ENCODE results near the gene COMT. TPM values are rescaled to one million over a fixed set of nuclear protein-coding genes. Genes with fewer than 3 reads are reported as not detected.

COMT gene
- total RNA-seq, 2 experiments from 2014 or later: 11.3 to 11.4 TPM

GRCh38 chr22:19917389-19918138, 24.0 kb upstream of the COMT start:
- H3K4me3 ChIP-seq (ENCODE audit: low read length): no peak overlapping the region
- H3K4me1 ChIP-seq (ENCODE audit: insufficient read depth, low read length): no peaks in the 10 kb centered on the region
- peaks cover 4% of the 10 kb centered on the region for H3K4me1 Mint-ChIP-seq (ENCODE audit: low read depth)
- TF ChIP-seq CTCF (IDR thresholded peaks at IDR 0.05): no peak
- no peak overlapping the region for H3K4me3 Mint-ChIP-seq
- no peaks in the 10 kb centered on the region for H3K27me3 ChIP-seq (ENCODE audit: control insufficient read depth in 1 of 2, insufficient read depth in 2 of 2, low read length in 2 of 2)
- H3K9me3 Mint-ChIP-seq: no peaks in the 10 kb centered on the region
- no peaks in the 10 kb centered on the region for H3K27me3 Mint-ChIP-seq
- intact Hi-C loops (cut with DNase I, micrococcal nuclease): no loop called here
- ATAC-seq (ENCODE audit: poor library complexity) (no peak), DNase-seq (no peak)
- H3K36me3 ChIP-seq (ENCODE audit: insufficient read depth, low read length): peaks cover 57% of the 10 kb centered on the region
- peaks cover 0 to 5% of the 10 kb centered on the region in 2 experiments for H3K9me3 ChIP-seq (ENCODE audit: control insufficient read depth in 1 of 2, insufficient read depth in 1 of 2, low read length in 2 of 2)
- H3K27ac ChIP-seq (ENCODE audit: low read depth in 1 of 2, low read length in 2 of 2): no peak overlapping the region
- no peak overlapping the region for H3K27ac Mint-ChIP-seq
- peaks cover 53% of the 10 kb centered on the region for H3K36me3 Mint-ChIP-seq (ENCODE audit: low read depth)
- ChIA-PET POLR2A (no interaction called here), CTCF (interaction anchor here (1.9 kb wide), 1 partner anchor 187 kb away, joined by 7 read pairs; no protein-coding TSS in a partner anchor)

DNA sequence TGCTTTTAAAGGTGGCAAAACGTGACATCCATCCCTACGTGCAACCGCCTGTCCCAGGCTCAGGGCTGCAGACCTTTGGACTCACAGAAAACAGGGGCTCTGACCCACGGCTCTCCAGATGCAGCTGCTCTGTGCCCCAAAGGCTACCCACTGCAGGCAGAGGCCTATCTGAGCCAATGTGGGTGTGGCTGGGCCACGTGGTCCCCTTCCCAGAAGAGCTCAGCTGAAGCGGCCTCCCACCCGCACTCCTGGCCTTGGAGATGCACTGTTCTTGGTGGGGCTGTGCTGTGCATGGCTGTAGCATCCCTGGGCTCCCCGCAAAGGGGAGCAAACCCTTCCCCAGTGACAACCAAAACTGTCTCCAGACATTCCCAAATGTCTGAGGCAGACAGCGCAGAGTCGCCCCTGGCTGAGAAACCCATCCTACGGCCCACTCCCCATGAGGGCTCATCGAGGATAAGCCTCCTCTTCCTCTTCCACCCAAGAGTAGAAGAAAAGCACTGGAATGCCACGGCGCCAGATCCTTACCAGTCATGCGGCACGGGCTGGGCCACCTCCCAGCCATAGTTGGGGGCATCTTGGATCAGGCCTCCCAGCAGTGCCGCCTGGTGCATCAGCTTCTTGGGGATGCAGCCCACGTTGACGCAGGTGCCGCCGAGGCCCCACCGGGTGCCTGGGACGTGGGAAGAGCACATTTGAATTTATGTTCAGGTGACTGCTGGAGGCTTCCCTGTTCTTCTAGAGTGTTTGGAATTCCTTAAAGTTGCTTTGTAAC, 23.1 kb upstream of the COMT start:
- H3K27ac ChIP-seq (ENCODE audit: low read depth in 1 of 2, low read length in 2 of 2): no peak overlapping the region
- H3K4me3 ChIP-seq (ENCODE audit: low read length): no peak overlapping the region
- H3K36me3 ChIP-seq (ENCODE audit: insufficient read depth, low read length): peaks cover 50% of the 10 kb centered on the region
- H3K4me1 ChIP-seq (ENCODE audit: insufficient read depth, low read length): no peaks in the 10 kb centered on the region
- peaks cover 0 to 3% of the 10 kb centered on the region in 2 experiments for H3K9me3 ChIP-seq (ENCODE audit: control insufficient read depth in 1 of 2, insufficient read depth in 1 of 2, low read length in 2 of 2)
- no peak for DNase-seq
- peaks cover 46% of the 10 kb centered on the region for H3K36me3 Mint-ChIP-seq (ENCODE audit: low read depth)
- H3K4me1 Mint-ChIP-seq (ENCODE audit: low read depth): peaks cover 4% of the 10 kb centered on the region
- H3K27ac Mint-ChIP-seq: no peak overlapping the region
- no peak for TF ChIP-seq CTCF (IDR thresholded peaks at IDR 0.05)
- POLR2A ChIA-PET: no interaction called here
- no peaks in the 10 kb centered on the region for H3K9me3 Mint-ChIP-seq
- H3K27me3 ChIP-seq (ENCODE audit: control insufficient read depth in 1 of 2, insufficient read depth in 2 of 2, low read length in 2 of 2): no peaks in the 10 kb centered on the region
- no peak for ATAC-seq (ENCODE audit: poor library complexity)
- CTCF ChIA-PET: interaction anchor here (1.9 kb wide), 1 partner anchor 188 kb away, joined by 7 read pairs; no protein-coding TSS in a partner anchor
- intact Hi-C loops (cut with DNase I, micrococcal nuclease): no loop called here
- H3K27me3 Mint-ChIP-seq: no peaks in the 10 kb centered on the region
- H3K4me3 Mint-ChIP-seq: no peak overlapping the region

DNA sequence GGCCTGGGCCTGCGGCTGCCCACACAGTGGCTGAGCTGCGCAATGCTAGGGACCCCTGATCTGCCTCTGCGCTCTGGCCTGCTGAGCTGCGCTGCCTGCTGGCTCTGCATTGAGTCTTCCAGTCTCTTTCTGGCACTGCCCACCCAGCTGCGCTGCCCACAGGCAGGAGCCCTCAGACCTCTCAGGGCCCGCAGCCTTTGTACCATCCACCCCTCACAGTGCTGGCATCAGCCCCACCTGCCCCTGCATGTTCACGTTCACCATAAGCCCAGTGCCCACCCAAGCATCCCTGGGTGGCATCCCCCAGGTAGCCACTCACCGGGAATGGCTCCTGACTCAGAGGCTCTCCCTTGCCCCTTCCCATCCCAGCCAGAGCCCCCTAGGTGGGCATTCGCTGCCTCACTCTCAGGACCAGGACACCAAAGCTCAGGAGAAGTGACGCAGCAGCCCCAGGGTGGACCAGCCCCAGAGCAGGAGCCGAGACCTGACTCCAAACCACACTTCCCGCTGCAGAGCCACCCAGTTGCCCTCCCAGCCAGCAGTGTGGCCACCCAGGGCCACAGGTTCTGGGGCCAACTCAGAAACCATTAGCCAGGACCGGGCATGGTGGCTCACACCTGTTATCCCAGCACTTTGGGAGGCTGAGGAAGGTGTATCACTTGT, 21.7 kb upstream of the COMT start:
- H3K9me3 Mint-ChIP-seq: no peaks in the 10 kb centered on the region
- intact Hi-C loops (cut with DNase I, micrococcal nuclease): loop anchor here in 1 of 2 experiments (10.0 kb wide), 1 partner anchor 435 kb away; no protein-coding TSS in a partner anchor
- no peak overlapping the region for H3K27ac ChIP-seq (ENCODE audit: low read depth in 1 of 2, low read length in 2 of 2)
- DNase-seq (no peak), ATAC-seq (ENCODE audit: poor library complexity) (no peak)
- peaks cover 40% of the 10 kb centered on the region for H3K36me3 ChIP-seq (ENCODE audit: insufficient read depth, low read length)
- H3K27me3 Mint-ChIP-seq: no peaks in the 10 kb centered on the region
- H3K4me3 ChIP-seq (ENCODE audit: low read length): no peak overlapping the region
- ChIA-PET POLR2A (no interaction called here), CTCF (no interaction called here)
- H3K4me1 ChIP-seq (ENCODE audit: insufficient read depth, low read length): no peaks in the 10 kb centered on the region
- H3K4me3 Mint-ChIP-seq: no peak overlapping the region
- no peak for TF ChIP-seq CTCF (IDR thresholded peaks at IDR 0.05)
- peaks cover 4% of the 10 kb centered on the region for H3K4me1 Mint-ChIP-seq (ENCODE audit: low read depth)
- H3K36me3 Mint-ChIP-seq (ENCODE audit: low read depth): peaks cover 40% of the 10 kb centered on the region
- H3K27ac Mint-ChIP-seq: no peak overlapping the region
- no peaks in the 10 kb centered on the region for H3K9me3 ChIP-seq (ENCODE audit: control insufficient read depth in 1 of 2, insufficient read depth in 1 of 2, low read length in 2 of 2)
- no peaks in the 10 kb centered on the region for H3K27me3 ChIP-seq (ENCODE audit: control insufficient read depth in 1 of 2, insufficient read depth in 2 of 2, low read length in 2 of 2)

Measured in CD4-positive, alpha-beta T cell (primary cell).